HepG2 (cell line): ENCODE measurements around the gene LRP5. TPM values are rescaled to one million over a fixed set of nuclear protein-coding genes. Genes with fewer than 3 reads are reported as not detected.

Experiments used
- EEA1 ChIP-seq: sonication (generic); formaldehyde crosslinking; IDR thresholded peaks from 2 replicates; pipeline ENCODE4 v1.5.1; 2020; ENCODE audit warnings: mild to moderate bottlenecking, missing genetic modification reagents, borderline replicate concordance
- HIC2 ChIP-seq: sonication (generic); formaldehyde crosslinking; IDR thresholded peaks from 2 replicates; pipeline ENCODE4 v1.9.0; 2022; ENCODE audit warnings: low read depth, missing genetic modification reagents
- JDP2 ChIP-seq: sonication (generic); formaldehyde crosslinking; IDR thresholded peaks from 2 replicates; pipeline ENCODE4 v1.8.1; 2022; ENCODE audit warnings: missing genetic modification reagents, borderline replicate concordance
- KIAA2018 ChIP-seq: sonication (generic); formaldehyde crosslinking; IDR thresholded peaks from 2 replicates; pipeline ENCODE4 v1.5.0; 2020; ENCODE audit warnings: mild to moderate bottlenecking, missing genetic modification reagents, borderline replicate concordance
- KLF12 ChIP-seq: sonication (generic); formaldehyde crosslinking; IDR thresholded peaks from 2 replicates; pipeline ENCODE4 v1.4.0; 2020; ENCODE audit warnings: missing genetic modification reagents, borderline replicate concordance
- SAFB2 ChIP-seq: sonication (generic); formaldehyde crosslinking; IDR thresholded peaks from 2 replicates; pipeline ENCODE4 v1.5.1; 2020; ENCODE audit warnings: missing genetic modification reagents, low read depth, mild to moderate bottlenecking, borderline replicate concordance
- SIN3A ChIP-seq: IDR thresholded peaks from 2 replicates; pipeline ENCODE4 v1.6.1; 2011; ENCODE audit warnings: low read depth, mild to moderate bottlenecking, control low read depth, low read length, borderline replicate concordance
- ZBTB26 ChIP-seq: IDR thresholded peaks from 2 replicates; pipeline ENCODE4 v1.6.1; 2016; ENCODE audit warnings: missing compliant biosample characterization, missing genetic modification reagents, borderline replicate concordance
- ZNF121 ChIP-seq: sonication (generic); formaldehyde crosslinking; IDR thresholded peaks from 2 replicates; pipeline ENCODE4 v1.5.0; 2020; ENCODE audit warnings: mild to moderate bottlenecking, missing genetic modification reagents
- ZNF224 ChIP-seq: sonication (generic); formaldehyde crosslinking; IDR thresholded peaks from 2 replicates; pipeline ENCODE4 v1.5.0; 2020; ENCODE audit warnings: mild to moderate bottlenecking, missing genetic modification reagents
- ZNF503 ChIP-seq: sonication (generic); formaldehyde crosslinking; IDR thresholded peaks from 2 replicates; pipeline ENCODE4 v1.4.0; 2020; ENCODE audit warnings: missing genetic modification reagents
- polyA plus RNA-seq, 8 experiments: library from polyadenylated mRNA; depleted of rRNA in 3 of 8; stranded (reverse) in 7 of 8; unstranded in 1 of 8; fragments of >200 nt; fragmentation: Illumina TruSeq in 4 of 8; extraction: Trizol in 4 of 8; gene quantifications; 2 replicates each; pipeline versions ENCODE4 v1.2.1 to v1.2.3, GENCODE V29; 2011 to 2016; ENCODE audit warnings: low read depth in 4 of 8, missing spikeins in 1 of 8, mixed read lengths in 1 of 8; ENCODE audit not compliant: insufficient read depth in 1 of 8
- total RNA-seq, 5 experiments: library from RNA; depleted of rRNA; stranded (reverse); fragments of >200 nt; fragmentation: Illumina TruSeq; extraction: Trizol; gene quantifications; 2 replicates each; pipeline ENCODE4 v1.2.3, GENCODE V29; 2016; ENCODE audit warnings: low read depth in 1 of 5

LRP5 gene
- total and polyA plus RNA-seq, 2 of the 13 experiments (the other 11 are each of a cell fraction or from before 2014, with no cell fraction given), result 40.4 to 64.0 TPM

GRCh38 chr11:68271781-68272608 is 40.4 kb upstream of the LRP5 start, which contains the start of gene C11orf24 (continued):
- TF ChIP-seq SAFB2 (peak; percentile 64; the same call in 1 of the 2 replicates), SIN3A (peak; percentile 50; the same call in 1 of the 2 replicates), KLF12 (CRISPR knock-in tag) (peak; percentile 89; the same call in 1 of the 2 replicates), ZBTB26 (no peak), EEA1 (CRISPR knock-in tag) (peak; percentile 80; the same call in 1 of the 2 replicates), ZNF224 (CRISPR knock-in tag) (no peak), KIAA2018 (peak; percentile 58; the same call in 1 of the 2 replicates), ZNF121 (CRISPR knock-in tag) (peak; percentile 55; the same call in 1 of the 2 replicates), JDP2 (CRISPR knock-in tag) (no peak), ZNF503 (CRISPR knock-in tag) (peak; percentile 38; the same call in 1 of the 2 replicates), HIC2 (CRISPR knock-in tag) (peak; percentile 70)
